HepG2 (cell line): Measurements from ENCODE around the gene TTLL7. TPM values are rescaled to one million over a fixed set of nuclear protein-coding genes. Genes with fewer than 3 reads are reported as not detected.

Source experiments
- CHCHD3 ChIP-seq: sonication (generic); formaldehyde crosslinking; IDR thresholded peaks from 2 replicates; pipeline ENCODE4 v1.8.0; 2022; ENCODE audit warnings: mild to moderate bottlenecking, missing genetic modification reagents, moderate library complexity
- FOXK2 ChIP-seq: fragments of 450-650 bp; IDR thresholded peaks from 2 replicates; pipeline ENCODE4 v1.6.1; 2016
- HOXA3 ChIP-seq: sonication (generic); formaldehyde crosslinking; IDR thresholded peaks from 2 replicates; pipeline ENCODE4 v1.5.0; 2020; ENCODE audit warnings: missing genetic modification reagents
- KDM5B ChIP-seq: sonication (generic); formaldehyde crosslinking; IDR thresholded peaks from 2 replicates; pipeline ENCODE4 v1.4.0; 2020; ENCODE audit warnings: missing genetic modification reagents, mild to moderate bottlenecking, borderline replicate concordance
- MTA1 ChIP-seq: sonication (generic); formaldehyde crosslinking; IDR thresholded peaks from 2 replicates; pipeline ENCODE4 v1.4.0; 2020; ENCODE audit warnings: missing genetic modification reagents, mild to moderate bottlenecking, borderline replicate concordance
- MTF2 ChIP-seq: sonication (generic); formaldehyde crosslinking; IDR thresholded peaks from 2 replicates; pipeline ENCODE4 v1.5.0; 2020; ENCODE audit warnings: missing genetic modification reagents, borderline replicate concordance
- NONO ChIP-seq, 2 experiments: fragments of 450-650 bp in 1 of 2; sonication (generic) in 1 of 2; formaldehyde crosslinking in 1 of 2; IDR thresholded peaks in 1 of 2; conservative IDR thresholded peaks in 1 of 2; 2 replicates each; pipeline versions ENCODE4 v1.6.1 to v1.8.0; 2017 to 2022; ENCODE audit warnings: mild to moderate bottlenecking in 1 of 2, missing genetic modification reagents in 1 of 2, moderate library complexity in 1 of 2
- PLRG1 ChIP-seq: fragments of 450-650 bp; conservative IDR thresholded peaks from 2 replicates; pipeline ENCODE4 v1.6.1; 2016
- ZFP41 ChIP-seq: sonication (generic); formaldehyde crosslinking; IDR thresholded peaks from 2 replicates; pipeline ENCODE4 v1.4.0; 2020; ENCODE audit warnings: mild to moderate bottlenecking, missing genetic modification reagents, borderline replicate concordance
- ZNF10 ChIP-seq: sonication (generic); formaldehyde crosslinking; IDR thresholded peaks from 2 replicates; pipeline ENCODE4 v1.4.0; 2020; ENCODE audit warnings: mild to moderate bottlenecking, low read depth, missing genetic modification reagents, borderline replicate concordance
- ZNF337 ChIP-seq: sonication (generic); formaldehyde crosslinking; IDR thresholded peaks from 2 replicates; pipeline ENCODE4 v1.5.1; 2020; ENCODE audit warnings: missing genetic modification reagents, low read depth, mild to moderate bottlenecking, borderline replicate concordance
- ZNF501 ChIP-seq: sonication (generic); formaldehyde crosslinking; IDR thresholded peaks from 2 replicates; pipeline ENCODE4 v1.5.1; 2020; ENCODE audit warnings: mild to moderate bottlenecking, moderate library complexity, missing genetic modification reagents
- ZNF564 ChIP-seq: sonication (generic); formaldehyde crosslinking; IDR thresholded peaks from 2 replicates; pipeline ENCODE4 v1.8.1; 2023; ENCODE audit warnings: mild to moderate bottlenecking, missing genetic modification reagents
- ZNF607 ChIP-seq: sonication (generic); formaldehyde crosslinking; IDR thresholded peaks from 2 replicates; pipeline ENCODE4 v1.5.1; 2020; ENCODE audit warnings: missing genetic modification reagents, mild to moderate bottlenecking, borderline replicate concordance
- ZSCAN21 ChIP-seq: sonication (generic); formaldehyde crosslinking; IDR thresholded peaks from 2 replicates; pipeline ENCODE4 v1.8.0; 2022; ENCODE audit warnings: mild to moderate bottlenecking, missing genetic modification reagents, moderate library complexity, borderline replicate concordance
- polyA plus RNA-seq, 8 experiments: library from polyadenylated mRNA; depleted of rRNA in 3 of 8; stranded (reverse) in 7 of 8; unstranded in 1 of 8; fragments of >200 nt; fragmentation: Illumina TruSeq in 4 of 8; extraction: Trizol in 4 of 8; gene quantifications; 2 replicates each; pipeline versions ENCODE4 v1.2.1 to v1.2.3, GENCODE V29; 2011 to 2016; ENCODE audit warnings: low read depth in 4 of 8, missing spikeins in 1 of 8, mixed read lengths in 1 of 8; ENCODE audit not compliant: insufficient read depth in 1 of 8
- total RNA-seq, 5 experiments: library from RNA; depleted of rRNA; stranded (reverse); fragments of >200 nt; fragmentation: Illumina TruSeq; extraction: Trizol; gene quantifications; 2 replicates each; pipeline ENCODE4 v1.2.3, GENCODE V29; 2016; ENCODE audit warnings: low read depth in 1 of 5
- TF ChIP-seq, protein P1 (sequence below): sonication (generic); formaldehyde crosslinking; IDR thresholded peaks from 2 replicates; pipeline ENCODE4 v1.4.0; 2020; ENCODE audit warnings: mild to moderate bottlenecking, missing genetic modification reagents
- TF ChIP-seq, protein P2 (sequence below): sonication (generic); formaldehyde crosslinking; IDR thresholded peaks from 2 replicates; pipeline ENCODE4 v1.9.0; 2021; ENCODE audit warnings: missing genetic modification reagents, mild to moderate bottlenecking, borderline replicate concordance
- TF ChIP-seq, protein P3 (sequence below): IDR thresholded peaks from 2 replicates; pipeline ENCODE4 v1.6.1; 2012; ENCODE audit warnings: inconsistent platforms
- TF ChIP-seq, protein P4 (sequence below): sonication (generic); formaldehyde crosslinking; IDR thresholded peaks from 2 replicates; pipeline ENCODE4 v1.5.0; 2020; ENCODE audit warnings: missing genetic modification reagents
- TF ChIP-seq, protein P5 (sequence below): sonication (generic); formaldehyde crosslinking; conservative IDR thresholded peaks from 2 replicates; pipeline ENCODE4 v1.8.0; 2022; ENCODE audit warnings: mild to moderate bottlenecking, moderate library complexity, missing genetic modification reagents

The TTLL7 gene
- total and polyA plus RNA-seq, 2 of the 13 experiments (the other 11 are each of a cell fraction or from before 2014, with no cell fraction given), result 0.07 to 0.22 TPM

DNA sequence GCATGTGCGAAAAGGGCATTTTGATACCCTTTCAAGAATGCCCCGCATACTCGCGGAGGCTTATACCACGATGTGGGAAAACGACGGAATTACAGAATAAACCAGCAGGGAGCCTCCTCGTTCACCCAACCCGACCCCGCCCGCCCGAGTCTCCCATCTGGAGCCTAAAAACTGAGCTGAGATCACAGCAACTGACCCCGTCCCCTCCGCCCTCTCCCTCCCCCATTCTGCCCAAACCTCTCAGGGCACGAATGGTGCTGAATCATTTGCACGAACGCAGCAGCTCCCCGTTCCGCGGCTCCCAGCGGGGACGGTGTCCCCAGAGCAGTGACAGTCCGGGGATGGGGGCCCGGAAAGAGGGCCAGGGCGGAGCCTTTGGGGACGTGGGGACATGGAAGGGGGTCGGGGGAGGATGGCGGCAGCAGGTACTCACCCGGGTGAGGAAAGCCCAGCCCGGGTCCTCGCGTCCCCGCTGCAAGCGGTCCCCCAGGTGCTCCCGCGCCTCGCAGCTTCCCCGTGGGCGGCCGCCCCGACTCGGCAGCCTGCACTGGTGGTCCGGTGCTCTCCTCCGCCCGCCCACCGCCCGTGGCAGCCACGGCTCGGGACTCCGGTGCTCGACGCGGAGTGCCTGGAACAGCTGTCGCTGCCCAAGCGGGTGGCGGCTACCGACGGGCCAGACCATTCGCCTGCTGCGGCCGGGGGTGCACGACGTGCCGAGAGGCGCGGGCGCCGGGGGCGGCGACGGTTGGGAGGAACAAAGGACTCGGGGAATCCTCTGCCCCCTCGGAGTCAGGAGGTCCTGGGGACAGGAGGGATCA, at the start of gene TTLL7 (continued):
- TF ChIP-seq, protein P1, sequence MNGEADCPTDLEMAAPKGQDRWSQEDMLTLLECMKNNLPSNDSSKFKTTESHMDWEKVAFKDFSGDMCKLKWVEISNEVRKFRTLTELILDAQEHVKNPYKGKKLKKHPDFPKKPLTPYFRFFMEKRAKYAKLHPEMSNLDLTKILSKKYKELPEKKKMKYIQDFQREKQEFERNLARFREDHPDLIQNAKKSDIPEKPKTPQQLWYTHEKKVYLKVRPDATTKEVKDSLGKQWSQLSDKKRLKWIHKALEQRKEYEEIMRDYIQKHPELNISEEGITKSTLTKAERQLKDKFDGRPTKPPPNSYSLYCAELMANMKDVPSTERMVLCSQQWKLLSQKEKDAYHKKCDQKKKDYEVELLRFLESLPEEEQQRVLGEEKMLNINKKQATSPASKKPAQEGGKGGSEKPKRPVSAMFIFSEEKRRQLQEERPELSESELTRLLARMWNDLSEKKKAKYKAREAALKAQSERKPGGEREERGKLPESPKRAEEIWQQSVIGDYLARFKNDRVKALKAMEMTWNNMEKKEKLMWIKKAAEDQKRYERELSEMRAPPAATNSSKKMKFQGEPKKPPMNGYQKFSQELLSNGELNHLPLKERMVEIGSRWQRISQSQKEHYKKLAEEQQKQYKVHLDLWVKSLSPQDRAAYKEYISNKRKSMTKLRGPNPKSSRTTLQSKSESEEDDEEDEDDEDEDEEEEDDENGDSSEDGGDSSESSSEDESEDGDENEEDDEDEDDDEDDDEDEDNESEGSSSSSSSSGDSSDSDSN (CRISPR knock-in tag), result peak; percentile 22; the same call in 1 of the 2 replicates
- TF ChIP-seq, protein P2, sequence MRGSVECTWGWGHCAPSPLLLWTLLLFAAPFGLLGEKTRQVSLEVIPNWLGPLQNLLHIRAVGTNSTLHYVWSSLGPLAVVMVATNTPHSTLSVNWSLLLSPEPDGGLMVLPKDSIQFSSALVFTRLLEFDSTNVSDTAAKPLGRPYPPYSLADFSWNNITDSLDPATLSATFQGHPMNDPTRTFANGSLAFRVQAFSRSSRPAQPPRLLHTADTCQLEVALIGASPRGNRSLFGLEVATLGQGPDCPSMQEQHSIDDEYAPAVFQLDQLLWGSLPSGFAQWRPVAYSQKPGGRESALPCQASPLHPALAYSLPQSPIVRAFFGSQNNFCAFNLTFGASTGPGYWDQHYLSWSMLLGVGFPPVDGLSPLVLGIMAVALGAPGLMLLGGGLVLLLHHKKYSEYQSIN, result no peak
- 0 out of 2 replicates have a peak, but pooled peaks have one; percentile 60 for TF ChIP-seq CHCHD3 (CRISPR knock-in tag)
- no peak for TF ChIP-seq PLRG1
- peak; percentile 29; the same call in 1 of the 2 replicates for TF ChIP-seq HOXA3 (CRISPR knock-in tag)
- no peak for TF ChIP-seq ZNF337 (CRISPR knock-in tag)
- TF ChIP-seq NONO (IDR thresholded peaks at IDR 0.05), result no peak
- TF ChIP-seq NONO (CRISPR knock-in tag; conservative IDR thresholded peaks at IDR 0.05), result 0 out of 2 replicates have a peak, but pooled peaks have one; percentile 36
- TF ChIP-seq ZNF564 (CRISPR knock-in tag), result 0 out of 2 replicates have a peak, but pooled peaks have one; percentile 31
- TF ChIP-seq ZSCAN21 (CRISPR knock-in tag), result peak; percentile 25; the same call in 1 of the 2 replicates
- peak; percentile 68; the same call in 1 of the 2 replicates for TF ChIP-seq ZNF501 (CRISPR knock-in tag)
- 0 out of 2 replicates have a peak, but pooled peaks have one; percentile 36 for TF ChIP-seq ZNF607 (CRISPR knock-in tag)
- TF ChIP-seq FOXK2, result peak; percentile 76; the same call in 1 of the 2 replicates
- TF ChIP-seq KDM5B, result peak; percentile 25; the same call in 1 of the 2 replicates
- TF ChIP-seq, protein P3, sequence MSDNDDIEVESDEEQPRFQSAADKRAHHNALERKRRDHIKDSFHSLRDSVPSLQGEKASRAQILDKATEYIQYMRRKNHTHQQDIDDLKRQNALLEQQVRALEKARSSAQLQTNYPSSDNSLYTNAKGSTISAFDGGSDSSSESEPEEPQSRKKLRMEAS, result peak; percentile 46; the same call in 1 of the 2 replicates
- no peak for TF ChIP-seq ZNF10
- TF ChIP-seq, protein P4, sequence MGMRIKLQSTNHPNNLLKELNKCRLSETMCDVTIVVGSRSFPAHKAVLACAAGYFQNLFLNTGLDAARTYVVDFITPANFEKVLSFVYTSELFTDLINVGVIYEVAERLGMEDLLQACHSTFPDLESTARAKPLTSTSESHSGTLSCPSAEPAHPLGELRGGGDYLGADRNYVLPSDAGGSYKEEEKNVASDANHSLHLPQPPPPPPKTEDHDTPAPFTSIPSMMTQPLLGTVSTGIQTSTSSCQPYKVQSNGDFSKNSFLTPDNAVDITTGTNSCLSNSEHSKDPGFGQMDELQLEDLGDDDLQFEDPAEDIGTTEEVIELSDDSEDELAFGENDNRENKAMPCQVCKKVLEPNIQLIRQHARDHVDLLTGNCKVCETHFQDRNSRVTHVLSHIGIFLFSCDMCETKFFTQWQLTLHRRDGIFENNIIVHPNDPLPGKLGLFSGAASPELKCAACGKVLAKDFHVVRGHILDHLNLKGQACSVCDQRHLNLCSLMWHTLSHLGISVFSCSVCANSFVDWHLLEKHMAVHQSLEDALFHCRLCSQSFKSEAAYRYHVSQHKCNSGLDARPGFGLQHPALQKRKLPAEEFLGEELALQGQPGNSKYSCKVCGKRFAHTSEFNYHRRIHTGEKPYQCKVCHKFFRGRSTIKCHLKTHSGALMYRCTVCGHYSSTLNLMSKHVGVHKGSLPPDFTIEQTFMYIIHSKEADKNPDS (CRISPR knock-in tag), result no peak
- peak; percentile 62; the same call in 1 of the 2 replicates for TF ChIP-seq MTF2 (CRISPR knock-in tag)
- TF ChIP-seq, protein P5, sequence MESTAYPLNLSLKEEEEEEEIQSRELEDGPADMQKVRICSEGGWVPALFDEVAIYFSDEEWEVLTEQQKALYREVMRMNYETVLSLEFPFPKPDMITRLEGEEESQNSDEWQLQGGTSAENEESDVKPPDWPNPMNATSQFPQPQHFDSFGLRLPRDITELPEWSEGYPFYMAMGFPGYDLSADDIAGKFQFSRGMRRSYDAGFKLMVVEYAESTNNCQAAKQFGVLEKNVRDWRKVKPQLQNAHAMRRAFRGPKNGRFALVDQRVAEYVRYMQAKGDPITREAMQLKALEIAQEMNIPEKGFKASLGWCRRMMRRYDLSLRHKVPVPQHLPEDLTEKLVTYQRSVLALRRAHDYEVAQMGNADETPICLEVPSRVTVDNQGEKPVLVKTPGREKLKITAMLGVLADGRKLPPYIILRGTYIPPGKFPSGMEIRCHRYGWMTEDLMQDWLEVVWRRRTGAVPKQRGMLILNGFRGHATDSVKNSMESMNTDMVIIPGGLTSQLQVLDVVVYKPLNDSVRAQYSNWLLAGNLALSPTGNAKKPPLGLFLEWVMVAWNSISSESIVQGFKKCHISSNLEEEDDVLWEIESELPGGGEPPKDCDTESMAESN, result peak; percentile 50; the same call in 1 of the 2 replicates
- TF ChIP-seq MTA1 (CRISPR knock-in tag), result peak; percentile 36; the same call in 1 of the 2 replicates
- TF ChIP-seq ZFP41 (CRISPR knock-in tag), result no peak
